ENCODE results near the gene NOTCH1.

DNA sequence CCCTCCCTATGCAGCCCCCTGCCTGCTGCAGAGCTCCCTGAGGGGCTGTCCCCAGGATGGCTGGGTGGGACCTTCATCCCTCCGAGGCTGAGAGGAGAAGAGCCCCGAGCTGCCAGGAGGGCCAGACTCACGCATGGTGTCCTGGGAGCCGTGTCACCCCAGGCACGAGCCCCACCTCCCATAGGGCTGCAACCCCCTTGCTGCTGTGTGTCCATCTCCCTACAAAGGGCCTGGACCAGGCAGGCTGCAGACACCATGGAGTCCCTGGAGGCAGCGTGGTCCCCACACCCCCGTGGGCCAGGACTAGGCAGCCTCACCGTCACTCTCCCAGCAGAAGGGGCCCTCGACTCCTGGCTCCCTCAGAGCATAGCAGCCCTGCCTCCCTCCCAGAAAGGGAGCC is 51.8 kb downstream of the NOTCH1 start:
- TF ChIP-seq, protein P1, sequence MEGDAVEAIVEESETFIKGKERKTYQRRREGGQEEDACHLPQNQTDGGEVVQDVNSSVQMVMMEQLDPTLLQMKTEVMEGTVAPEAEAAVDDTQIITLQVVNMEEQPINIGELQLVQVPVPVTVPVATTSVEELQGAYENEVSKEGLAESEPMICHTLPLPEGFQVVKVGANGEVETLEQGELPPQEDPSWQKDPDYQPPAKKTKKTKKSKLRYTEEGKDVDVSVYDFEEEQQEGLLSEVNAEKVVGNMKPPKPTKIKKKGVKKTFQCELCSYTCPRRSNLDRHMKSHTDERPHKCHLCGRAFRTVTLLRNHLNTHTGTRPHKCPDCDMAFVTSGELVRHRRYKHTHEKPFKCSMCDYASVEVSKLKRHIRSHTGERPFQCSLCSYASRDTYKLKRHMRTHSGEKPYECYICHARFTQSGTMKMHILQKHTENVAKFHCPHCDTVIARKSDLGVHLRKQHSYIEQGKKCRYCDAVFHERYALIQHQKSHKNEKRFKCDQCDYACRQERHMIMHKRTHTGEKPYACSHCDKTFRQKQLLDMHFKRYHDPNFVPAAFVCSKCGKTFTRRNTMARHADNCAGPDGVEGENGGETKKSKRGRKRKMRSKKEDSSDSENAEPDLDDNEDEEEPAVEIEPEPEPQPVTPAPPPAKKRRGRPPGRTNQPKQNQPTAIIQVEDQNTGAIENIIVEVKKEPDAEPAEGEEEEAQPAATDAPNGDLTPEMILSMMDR (IDR thresholded peaks at IDR 0.05; ENCODE audit: low read depth, low read length), result no peak
- TF ChIP-seq EZH2phosphoT487 (IDR thresholded peaks at IDR 0.05; ENCODE audit: low read depth), result no peak
